ENCODE results near the gene GCNT1. TPM values are rescaled to one million over a fixed set of nuclear protein-coding genes. Genes with fewer than 3 reads are reported as not detected.

The GCNT1 gene
- total and polyA plus RNA-seq, 2 of the 4 experiments (the other 2 are of a cell fraction): 12.5 to 46.6 TPM

- DNase-seq (no peak), ATAC-seq (ENCODE audit: low read depth) (no peak)
- Histone ChIP-seq H3K4ac (ENCODE audit: low read depth, low read length) (no peak overlapping the region), H3K23ac (ENCODE audit: low read depth, low read length) (no peak overlapping the region), H3K18ac (ENCODE audit: low read depth, low read length) (no peak overlapping the region), H2BK5ac (ENCODE audit: low read depth, low read length, poor library complexity, severe bottlenecking) (no peak overlapping the region), H3K56ac (ENCODE audit: extremely low read depth, insufficient read depth, low read length) (no peak overlapping the region), H3K4me2 (ENCODE audit: low read depth, low read length) (no peak overlapping the region), H2BK20ac (ENCODE audit: low read depth, low read length) (no peak overlapping the region), H2BK120ac (ENCODE audit: low read depth, low read length) (no peak overlapping the region), H2AFZ (replicated peaks; ENCODE audit: low read length, poor library complexity) (no peak overlapping the region), H3K27ac (ENCODE audit: insufficient read depth, low read length) (no peak overlapping the region), H4K5ac (ENCODE audit: low read depth, low read length) (no peak overlapping the region), H3K4me3 (ENCODE audit: insufficient read depth, low read depth, low read length) (no peak overlapping the region), H3K9me1 (ENCODE audit: insufficient read depth, low read length) (peaks cover 3% of the 10 kb centered on the region; the same call in 1 of the 2 replicates), H2AK5ac (ENCODE audit: low read depth, low read length) (no peak overlapping the region), H3K9ac (ENCODE audit: low read depth, low read length) (no peak overlapping the region), H3K14ac (replicated peaks; ENCODE audit: low read depth, low read length) (no peak overlapping the region), H3K4me1 (ENCODE audit: control insufficient read depth, insufficient read depth, low read length) (peaks cover 5% of the 10 kb centered on the region; the same call in 1 of the 2 replicates), H3K9me3 (ENCODE audit: control insufficient read depth, insufficient read depth, low read length) (no peaks in the 10 kb centered on the region), H4K8ac (ENCODE audit: low read depth in 2 of 2, low read length in 2 of 2) (no peak overlapping the region), H2BK15ac (ENCODE audit: low read depth, low read length) (no peak overlapping the region), H4K91ac (ENCODE audit: insufficient read depth, low read depth, low read length) (no peak overlapping the region), H3K79me1 (ENCODE audit: low read depth in 1 of 2, low read length in 2 of 2) (peaks cover 3 to 12% of the 10 kb centered on the region in 2 experiments; a peak in 1 of 4 replicates), H4K20me1 (ENCODE audit: insufficient read depth, low read length) (no peaks in the 10 kb centered on the region), H2AK9ac (replicated peaks; ENCODE audit: low read depth, low read length, poor library complexity) (no peak overlapping the region), H3K36me3 (ENCODE audit: control insufficient read depth, insufficient read depth, low read length) (no peaks in the 10 kb centered on the region; the same call in 1 of the 2 replicates), H3K27me3 (ENCODE audit: control insufficient read depth, insufficient read depth, low read length) (no peaks in the 10 kb centered on the region)
- no peak for TF ChIP-seq NFE2L2 (IDR thresholded peaks at IDR 0.05; ENCODE audit: low read depth, low read length)
- TF ChIP-seq, protein P1, sequence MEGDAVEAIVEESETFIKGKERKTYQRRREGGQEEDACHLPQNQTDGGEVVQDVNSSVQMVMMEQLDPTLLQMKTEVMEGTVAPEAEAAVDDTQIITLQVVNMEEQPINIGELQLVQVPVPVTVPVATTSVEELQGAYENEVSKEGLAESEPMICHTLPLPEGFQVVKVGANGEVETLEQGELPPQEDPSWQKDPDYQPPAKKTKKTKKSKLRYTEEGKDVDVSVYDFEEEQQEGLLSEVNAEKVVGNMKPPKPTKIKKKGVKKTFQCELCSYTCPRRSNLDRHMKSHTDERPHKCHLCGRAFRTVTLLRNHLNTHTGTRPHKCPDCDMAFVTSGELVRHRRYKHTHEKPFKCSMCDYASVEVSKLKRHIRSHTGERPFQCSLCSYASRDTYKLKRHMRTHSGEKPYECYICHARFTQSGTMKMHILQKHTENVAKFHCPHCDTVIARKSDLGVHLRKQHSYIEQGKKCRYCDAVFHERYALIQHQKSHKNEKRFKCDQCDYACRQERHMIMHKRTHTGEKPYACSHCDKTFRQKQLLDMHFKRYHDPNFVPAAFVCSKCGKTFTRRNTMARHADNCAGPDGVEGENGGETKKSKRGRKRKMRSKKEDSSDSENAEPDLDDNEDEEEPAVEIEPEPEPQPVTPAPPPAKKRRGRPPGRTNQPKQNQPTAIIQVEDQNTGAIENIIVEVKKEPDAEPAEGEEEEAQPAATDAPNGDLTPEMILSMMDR (conservative IDR thresholded peaks at IDR 0.05; ENCODE audit: low read depth, low read length): no peak
- TF ChIP-seq RAD21 (IDR thresholded peaks at IDR 0.05; ENCODE audit: low read length): no peak
- TF ChIP-seq MAFK (IDR thresholded peaks at IDR 0.05; ENCODE audit: low read depth, low read length): no peak
- TF ChIP-seq MXI1 (IDR thresholded peaks at IDR 0.05; ENCODE audit: borderline replicate concordance, low read depth, low read length): no peak
- TF ChIP-seq CHD1 (IDR thresholded peaks at IDR 0.05; ENCODE audit: low read depth, low read length): no peak
- TF ChIP-seq RCOR1 (IDR thresholded peaks at IDR 0.05; ENCODE audit: insufficient replicate concordance, low read length): no peak
- TF ChIP-seq RFX5 (IDR thresholded peaks at IDR 0.05; ENCODE audit: low read depth, low read length): no peak
- in situ Hi-C loops (cut with MboI; ENCODE audit: low sequenced_read_pairs) (no loop called here), intact Hi-C loops (cut with micrococcal nuclease) (no loop called here), dilution Hi-C loops (cut with HindIII; ENCODE audit: low sequenced_read_pairs, unreplicated experiment) (no loop called here)
- ChIA-PET CTCF (no interaction called here), POLR2A (ENCODE audit: unreplicated experiment) (no interaction called here)
- BruUV-seq (replicated peaks): no TSS peak
- WGBS, 2 experiments (ENCODE audit: extremely low coverage in 2 of 2, insufficient read length in 1 of 2): 94% methylated on average over 2 of the region's 4 CpGs; no CpG with 5 or more reads in 1 of the 2 experiments
These were observed 4.2 kb downstream of the GCNT1 start for GRCh38 chr9:76463211-76463610.
